Astrocyte (in vitro differentiated cells and primary cell): Measurements from ENCODE around the gene MAIP1.

Source experiments
- EZH2 ChIP-seq: IDR thresholded peaks from 2 replicates; pipeline ENCODE4 v1.6.1; 2012; ENCODE audit warnings: mild to moderate bottlenecking, low read length, inconsistent platforms; ENCODE audit not compliant: insufficient read depth
- TF ChIP-seq, protein P1 (sequence below): IDR thresholded peaks from 2 replicates; pipeline ENCODE4 v1.5.1; 2011; ENCODE audit warnings: low read depth, mild to moderate bottlenecking, inconsistent platforms, low read length, moderate library complexity; ENCODE audit not compliant: insufficient read depth

DNA sequence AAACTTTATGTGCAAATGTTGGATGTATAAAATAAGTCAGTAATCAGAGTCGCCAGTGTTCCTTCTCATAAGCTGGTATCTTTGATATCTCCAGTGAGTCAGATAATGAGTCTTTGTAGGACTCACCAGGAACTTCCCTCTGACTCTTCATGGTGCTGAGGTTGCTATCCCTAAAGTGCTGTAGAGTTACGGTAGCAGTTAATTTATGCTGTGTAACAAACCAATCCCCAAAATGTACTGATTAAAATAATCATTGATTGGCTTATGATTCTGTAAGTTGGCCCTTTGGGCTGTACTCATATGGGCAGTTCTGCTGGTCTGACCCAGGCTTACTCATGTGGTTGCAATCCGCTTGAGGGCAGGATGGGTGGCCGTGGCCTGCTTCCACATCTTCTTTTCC, 43.8 kb downstream of the MAIP1 start:
- TF ChIP-seq, protein P1, sequence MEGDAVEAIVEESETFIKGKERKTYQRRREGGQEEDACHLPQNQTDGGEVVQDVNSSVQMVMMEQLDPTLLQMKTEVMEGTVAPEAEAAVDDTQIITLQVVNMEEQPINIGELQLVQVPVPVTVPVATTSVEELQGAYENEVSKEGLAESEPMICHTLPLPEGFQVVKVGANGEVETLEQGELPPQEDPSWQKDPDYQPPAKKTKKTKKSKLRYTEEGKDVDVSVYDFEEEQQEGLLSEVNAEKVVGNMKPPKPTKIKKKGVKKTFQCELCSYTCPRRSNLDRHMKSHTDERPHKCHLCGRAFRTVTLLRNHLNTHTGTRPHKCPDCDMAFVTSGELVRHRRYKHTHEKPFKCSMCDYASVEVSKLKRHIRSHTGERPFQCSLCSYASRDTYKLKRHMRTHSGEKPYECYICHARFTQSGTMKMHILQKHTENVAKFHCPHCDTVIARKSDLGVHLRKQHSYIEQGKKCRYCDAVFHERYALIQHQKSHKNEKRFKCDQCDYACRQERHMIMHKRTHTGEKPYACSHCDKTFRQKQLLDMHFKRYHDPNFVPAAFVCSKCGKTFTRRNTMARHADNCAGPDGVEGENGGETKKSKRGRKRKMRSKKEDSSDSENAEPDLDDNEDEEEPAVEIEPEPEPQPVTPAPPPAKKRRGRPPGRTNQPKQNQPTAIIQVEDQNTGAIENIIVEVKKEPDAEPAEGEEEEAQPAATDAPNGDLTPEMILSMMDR = no peak
- TF ChIP-seq EZH2 = no peak
